Activated effector memory CD4-positive, alpha-beta T cell treated with Interleukin-2 at 50 U/mL for 16 hours (primary cell): ENCODE results near the gene SET.
A peak's percentile ranks its signal among the peaks of the same experiment; 100 is the strongest.

Source experiments
- DNase-seq: peaks from one replicate; pipeline ENCODE4 v3.0.0-alpha.2; 2020

The SET gene

GRCh38 chr9:128713941-128714573 is 25.0 kb downstream of the SET start:
- DNase-seq: no peak

- DNase-seq: no peak
Measured at GRCh38 chr9:128714586-128715435, 25.8 kb downstream of the SET start.

GRCh38 chr9:128715436-128715750 is 26.4 kb downstream of the SET start:
- no peak for DNase-seq

- DNase-seq: no peak
Measured at GRCh38 chr9:128716581-128717254, 27.7 kb downstream of the SET start.

GRCh38 chr9:128718047-128718446 is 29.0 kb downstream of the SET start:
- DNase-seq: no peak

- no peak for DNase-seq
Measured at GRCh38 chr9:128718475-128718874, 29.5 kb downstream of the SET start.

GRCh38 chr9:128719919-128720605 is 31.0 kb downstream of the SET start:
- no peak for DNase-seq

GRCh38 chr9:128720841-128721486 is 31.9 kb downstream of the SET start:
- no peak for DNase-seq

GRCh38 chr9:128721487-128722010 is 32.5 kb downstream of the SET start:
- DNase-seq: no peak

GRCh38 chr9:128722380-128723351 is 33.6 kb downstream of the SET start:
- DNase-seq: no peak

GRCh38 chr9:128723352-128723865 is 34.4 kb downstream of the SET start:
- no peak for DNase-seq

- peak; percentile 99 for DNase-seq
Measured at GRCh38 chr9:128723866-128724743, 35.1 kb downstream of the SET start, which contains the start of gene ZDHHC12. ZDHHC12 (minus strand) TSS chr9:128724127; CDS start chr9:128724093, 34 bp downstream.

- peak; percentile 27 for DNase-seq
Measured at GRCh38 chr9:128724744-128725211, 35.8 kb downstream of the SET start.

GRCh38 chr9:128727640-128728248 is 38.7 kb downstream of the SET start:
- DNase-seq: no peak

GRCh38 chr9:128728298-128728697 is 39.3 kb downstream of the SET start:
- DNase-seq: no peak

GRCh38 chr9:128729302-128729701 is 40.3 kb downstream of the SET start:
- DNase-seq: no peak

GRCh38 chr9:128729766-128730517 is 40.9 kb downstream of the SET start:
- DNase-seq: no peak

GRCh38 chr9:128731093-128731492 is 42.1 kb downstream of the SET start:
- DNase-seq: no peak

- DNase-seq: no peak
Measured at GRCh38 chr9:128731691-128732090, 42.7 kb downstream of the SET start.
